ENCODE results near the gene PGF. TPM values are rescaled to one million over a fixed set of nuclear protein-coding genes. Genes with fewer than 3 reads are reported as not detected.

PGF gene
- total RNA-seq, 1 experiment from 2014 or later: 6.4 TPM

DNA sequence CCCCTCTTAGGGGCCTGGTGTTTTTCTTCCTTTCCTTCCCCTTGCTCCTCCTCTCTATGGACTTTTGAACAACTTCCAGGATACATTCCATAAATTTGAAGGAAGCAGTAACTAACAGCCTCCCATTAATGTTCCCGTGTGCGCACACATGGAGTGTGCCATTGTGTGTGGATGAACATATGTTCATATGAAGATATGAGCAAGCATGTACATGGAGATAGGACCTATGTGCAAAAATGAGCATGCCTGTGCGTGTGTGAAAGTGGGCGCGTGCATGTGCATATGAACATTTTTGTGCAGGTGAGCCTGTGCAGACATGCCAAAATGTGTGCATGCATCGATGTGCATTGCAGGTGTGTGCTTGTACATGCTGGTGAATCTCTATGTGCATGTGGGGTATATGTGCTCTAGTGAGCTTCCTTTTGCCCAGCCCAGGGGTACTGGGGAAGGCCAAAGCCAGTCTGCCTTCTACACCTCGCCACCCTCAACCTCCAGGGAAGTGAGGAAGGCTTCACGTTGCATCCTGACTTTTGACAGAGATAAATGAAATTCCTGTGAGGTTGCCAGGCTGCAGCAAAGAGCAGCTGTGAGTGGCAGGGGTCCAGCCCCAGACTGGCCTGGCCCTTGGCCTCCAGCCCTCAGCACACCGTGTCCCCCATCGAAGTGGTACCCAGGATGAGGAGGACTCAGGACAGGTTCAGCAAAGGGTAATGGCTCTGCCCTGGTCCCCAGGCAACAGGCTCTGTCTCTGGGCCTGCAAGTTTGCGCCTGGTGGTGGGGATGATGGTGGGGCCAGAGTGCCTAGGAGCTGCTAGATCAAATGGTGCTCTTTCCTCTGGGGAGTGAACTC lies 21.1 kb upstream of the PGF start:
- no TSS peak for BruUV-seq (replicated peaks)
- Histone ChIP-seq H3K27ac (ENCODE audit: low read depth, low read length) (no peak overlapping the region), H3K4me3 (replicated peaks in 1 of 2; ENCODE audit: low read depth in 1 of 2, low read length in 2 of 2) (no peak overlapping the region), H4K20me1 (ENCODE audit: insufficient read depth) (no peaks in the 10 kb centered on the region), H2AFZ (ENCODE audit: low read depth, low read length, poor library complexity, severe bottlenecking) (no peak overlapping the region), H3K27me3 (ENCODE audit: insufficient read depth, low read length) (no peaks in the 10 kb centered on the region), H3K36me3 (ENCODE audit: control insufficient read depth in 1 of 2, insufficient read depth in 2 of 2, low read length in 2 of 2) (no peaks in the 10 kb centered on the region), H3K9me3 (ENCODE audit: control insufficient read depth in 1 of 2, insufficient read depth in 1 of 2, low read depth in 1 of 2, low read length in 2 of 2) (no peaks in the 10 kb centered on the region), H3K9me2 (ENCODE audit: insufficient read depth) (no peaks in the 10 kb centered on the region), H3K4me1 (ENCODE audit: control insufficient read depth in 1 of 2, insufficient read depth in 2 of 2, low read length in 2 of 2) (no peaks in the 10 kb centered on the region), H3K79me2 (ENCODE audit: insufficient read depth, low read length) (no peaks in the 10 kb centered on the region), H3K9ac (ENCODE audit: low read length) (no peak overlapping the region), H3K4me2 (ENCODE audit: low read length) (no peak overlapping the region)
- no peak for ATAC-seq
- ChIA-PET CTCF (no interaction called here), POLR2A (no interaction called here), RAD21 (ENCODE audit: low non-redundant PET in 1 of 2, low total read pairs in 2 of 2, uncharacterized antibody in 2 of 2, unreplicated experiment in 2 of 2) (no interaction called here)
- TF ChIP-seq SIN3A (IDR thresholded peaks at IDR 0.05; ENCODE audit: low read depth) (no peak), ELF1 (IDR thresholded peaks at IDR 0.05; ENCODE audit: borderline replicate concordance, low read depth) (no peak), FOSL1 (IDR thresholded peaks at IDR 0.05; ENCODE audit: low read depth) (no peak), SP1 (IDR thresholded peaks at IDR 0.05; ENCODE audit: low read depth) (no peak), POLR2A (IDR thresholded peaks at IDR 0.05; ENCODE audit: borderline replicate concordance, extremely low read depth, insufficient read depth, insufficient read length) (no peak), POLR2AphosphoS5 (IDR thresholded peaks at IDR 0.05; ENCODE audit: low read depth, low read length) (no peak), ZNF274 (IDR thresholded peaks at IDR 0.05; ENCODE audit: low read depth, low read length) (no peak), YY1 (IDR thresholded peaks at IDR 0.05; ENCODE audit: extremely low read depth, insufficient replicate concordance, low read depth, low read length) (no peak), ZFX (IDR thresholded peaks at IDR 0.05) (no peak), EGR1 (IDR thresholded peaks at IDR 0.05; ENCODE audit: low read depth) (no peak), CBX3 (IDR thresholded peaks at IDR 0.05; ENCODE audit: low read depth) (no peak), RAD21 (IDR thresholded peaks at IDR 0.05; ENCODE audit: low read depth) (no peak)
- TF ChIP-seq, protein P1, sequence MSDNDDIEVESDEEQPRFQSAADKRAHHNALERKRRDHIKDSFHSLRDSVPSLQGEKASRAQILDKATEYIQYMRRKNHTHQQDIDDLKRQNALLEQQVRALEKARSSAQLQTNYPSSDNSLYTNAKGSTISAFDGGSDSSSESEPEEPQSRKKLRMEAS (IDR thresholded peaks at IDR 0.05): no peak
- intact Hi-C loops (cut with micrococcal nuclease): no loop called here
- DNase-seq (ENCODE audit: low read depth, low spot score): no peak
